ENCODE results near the gene TEX11. TPM values are rescaled to one million over a fixed set of nuclear protein-coding genes. Genes with fewer than 3 reads are reported as not detected.

The TEX11 gene
- total and polyA plus RNA-seq, 9 of the 15 experiments (the other 6 are each of a cell fraction or from before 2014, with no cell fraction given), result 0.27 to 1.1 (median 0.45) TPM

- POLR2A ChIA-PET, result no interaction called here
- BruUV-seq (replicated peaks), result no TSS peak
- CTCF ChIA-PET (ENCODE audit: low intra/inter-chr PET ratio), result no interaction called here
- no peak overlapping the region for H3K4me3 ChIP-seq
- in situ Hi-C loops (cut with MboI) (no loop called here), intact Hi-C loops (cut with micrococcal nuclease) (no loop called here)
- no peak overlapping the region for H2AFZ ChIP-seq (ENCODE audit: low read depth, low read length)
- no peak overlapping the region for H3K9ac ChIP-seq (ENCODE audit: insufficient read depth in 1 of 2, low read depth in 2 of 2, low read length in 2 of 2)
- peaks cover 17% of the 10 kb centered on the region; the same call in 1 of the 2 replicates for H4K20me1 ChIP-seq (replicated peaks; ENCODE audit: control insufficient read depth, insufficient read depth, low read length)
- H3K9me1 ChIP-seq (ENCODE audit: control insufficient read depth, insufficient read depth, low read length), result no peaks in the 10 kb centered on the region
- no peaks in the 10 kb centered on the region for H3K9me3 ChIP-seq (replicated peaks; ENCODE audit: control insufficient read depth, insufficient read depth, low read depth, low read length)
- H3K4me1 ChIP-seq (replicated peaks in 1 of 2; ENCODE audit: control insufficient read depth in 2 of 2, insufficient read depth in 2 of 2, low read length in 2 of 2), result no peaks in the 10 kb centered on the region; a peak in 1 of 5 replicates
- no peaks in the 10 kb centered on the region for H3K27me3 ChIP-seq (ENCODE audit: control insufficient read depth in 2 of 2, insufficient read depth in 2 of 2, low read length in 2 of 2)
- H3K27ac ChIP-seq (ENCODE audit: extremely low read depth, low read depth, low read length), result no peak overlapping the region
- H3K36me3 ChIP-seq (ENCODE audit: control insufficient read depth, insufficient read depth, low read length), result no peaks in the 10 kb centered on the region; the same call in 2 of the 3 replicates
- no peaks in the 10 kb centered on the region for H3K79me2 ChIP-seq (ENCODE audit: control insufficient read depth, insufficient read depth, low read length)
- WGBS (ENCODE audit: insufficient coverage, low coverage, missing lambda C conversion rate), result 34% methylated on average over 5 of the region's 6 CpGs
- peak; percentile 46 for TF ChIP-seq NFIC (IDR thresholded peaks at IDR 0.05)
- no peak for TF ChIP-seq RBM39 (optimal IDR thresholded peaks at IDR 0.05; ENCODE audit: low read depth, low read length)
- no peak for TF ChIP-seq RB1 (IDR thresholded peaks at IDR 0.05; ENCODE audit: low read depth)
- no peak for TF ChIP-seq ZNF589 (CRISPR knock-in tag; IDR thresholded peaks at IDR 0.05; ENCODE audit: low read depth)
- TF ChIP-seq YBX1 (IDR thresholded peaks at IDR 0.05), result no peak
- TF ChIP-seq E4F1 (CRISPR knock-in tag; IDR thresholded peaks at IDR 0.05; ENCODE audit: borderline replicate concordance), result no peak
- DNase-seq (ENCODE audit: extremely low read depth in 1 of 4, low spot score in 3 of 4) (no peak), ATAC-seq (no peak), FAIRE-seq (no peak)
- no peak overlapping the region for H3K4me2 ChIP-seq (ENCODE audit: insufficient read depth, low read length)
Observed at GRCh38 chrX:70479922-70480659, 428.4 kb downstream of the TEX11 start.

All from K562 (cell line).